ENCODE data around the gene SHKBP1. TPM values are rescaled to one million over a fixed set of nuclear protein-coding genes. Genes with fewer than 3 reads are reported as not detected.

The SHKBP1 gene
- total and polyA plus RNA-seq, 9 of the 15 experiments (the other 6 are each of a cell fraction or from before 2014, with no cell fraction given), result 1.2 to 58.1 (median 22.3) TPM

GRCh38 chr19:40596608-40597328 lies 20.1 kb downstream of the SHKBP1 start (continued):
- no peak for TF ChIP-seq BCLAF1 (IDR thresholded peaks at IDR 0.05; ENCODE audit: borderline replicate concordance in 1 of 2, control insufficient read depth in 1 of 2, low read depth in 2 of 2, low read length in 1 of 2)
- TF ChIP-seq ZC3H4 (CRISPR knock-in tag; IDR thresholded peaks at IDR 0.05; ENCODE audit: borderline replicate concordance), result no peak
- no peak for TF ChIP-seq RCOR1 (IDR thresholded peaks at IDR 0.05; ENCODE audit: borderline replicate concordance in 1 of 2, low read depth in 2 of 2, low read length in 2 of 2)
- TF ChIP-seq SMAD4 (CRISPR knock-in tag; conservative IDR thresholded peaks at IDR 0.05), result no peak
- TF ChIP-seq E2F3 (CRISPR knock-in tag; IDR thresholded peaks at IDR 0.05), result no peak
- no peak for TF ChIP-seq ILK (tag; IDR thresholded peaks at IDR 0.05; ENCODE audit: borderline replicate concordance, low read depth)
- no peak for TF ChIP-seq ELF1 (tag; IDR thresholded peaks at IDR 0.05)
- TF ChIP-seq ZKSCAN1 (IDR thresholded peaks at IDR 0.05; ENCODE audit: low read depth, low read length), result no peak
- TF ChIP-seq, protein P1, sequence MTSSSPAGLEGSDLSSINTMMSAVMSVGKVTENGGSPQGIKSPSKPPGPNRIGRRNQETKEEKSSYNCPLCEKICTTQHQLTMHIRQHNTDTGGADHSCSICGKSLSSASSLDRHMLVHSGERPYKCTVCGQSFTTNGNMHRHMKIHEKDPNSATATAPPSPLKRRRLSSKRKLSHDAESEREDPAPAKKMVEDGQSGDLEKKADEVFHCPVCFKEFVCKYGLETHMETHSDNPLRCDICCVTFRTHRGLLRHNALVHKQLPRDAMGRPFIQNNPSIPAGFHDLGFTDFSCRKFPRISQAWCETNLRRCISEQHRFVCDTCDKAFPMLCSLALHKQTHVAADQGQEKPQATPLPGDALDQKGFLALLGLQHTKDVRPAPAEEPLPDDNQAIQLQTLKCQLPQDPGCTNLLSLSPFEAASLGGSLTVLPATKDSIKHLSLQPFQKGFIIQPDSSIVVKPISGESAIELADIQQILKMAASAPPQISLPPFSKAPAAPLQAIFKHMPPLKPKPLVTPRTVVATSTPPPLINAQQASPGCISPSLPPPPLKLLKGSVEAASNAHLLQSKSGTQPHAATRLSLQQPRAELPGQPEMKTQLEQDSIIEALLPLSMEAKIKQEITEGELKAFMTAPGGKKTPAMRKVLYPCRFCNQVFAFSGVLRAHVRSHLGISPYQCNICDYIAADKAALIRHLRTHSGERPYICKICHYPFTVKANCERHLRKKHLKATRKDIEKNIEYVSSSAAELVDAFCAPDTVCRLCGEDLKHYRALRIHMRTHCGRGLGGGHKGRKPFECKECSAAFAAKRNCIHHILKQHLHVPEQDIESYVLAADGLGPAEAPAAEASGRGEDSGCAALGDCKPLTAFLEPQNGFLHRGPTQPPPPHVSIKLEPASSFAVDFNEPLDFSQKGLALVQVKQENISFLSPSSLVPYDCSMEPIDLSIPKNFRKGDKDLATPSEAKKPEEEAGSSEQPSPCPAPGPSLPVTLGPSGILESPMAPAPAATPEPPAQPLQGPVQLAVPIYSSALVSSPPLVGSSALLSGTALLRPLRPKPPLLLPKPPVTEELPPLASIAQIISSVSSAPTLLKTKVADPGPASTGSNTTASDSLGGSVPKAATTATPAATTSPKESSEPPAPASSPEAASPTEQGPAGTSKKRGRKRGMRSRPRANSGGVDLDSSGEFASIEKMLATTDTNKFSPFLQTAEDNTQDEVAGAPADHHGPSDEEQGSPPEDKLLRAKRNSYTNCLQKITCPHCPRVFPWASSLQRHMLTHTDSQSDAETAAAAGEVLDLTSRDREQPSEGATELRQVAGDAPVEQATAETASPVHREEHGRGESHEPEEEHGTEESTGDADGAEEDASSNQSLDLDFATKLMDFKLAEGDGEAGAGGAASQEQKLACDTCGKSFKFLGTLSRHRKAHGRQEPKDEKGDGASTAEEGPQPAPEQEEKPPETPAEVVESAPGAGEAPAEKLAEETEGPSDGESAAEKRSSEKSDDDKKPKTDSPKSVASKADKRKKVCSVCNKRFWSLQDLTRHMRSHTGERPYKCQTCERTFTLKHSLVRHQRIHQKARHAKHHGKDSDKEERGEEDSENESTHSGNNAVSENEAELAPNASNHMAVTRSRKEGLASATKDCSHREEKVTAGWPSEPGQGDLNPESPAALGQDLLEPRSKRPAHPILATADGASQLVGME (CRISPR knock-in tag; IDR thresholded peaks at IDR 0.05), result no peak
- no peak for TF ChIP-seq NFXL1 (CRISPR knock-in tag; IDR thresholded peaks at IDR 0.05)
- TF ChIP-seq THRAP3 (IDR thresholded peaks at IDR 0.05; ENCODE audit: borderline replicate concordance), result no peak
- TF ChIP-seq ZNF589 (CRISPR knock-in tag; IDR thresholded peaks at IDR 0.05; ENCODE audit: low read depth), result no peak
- TF ChIP-seq SRF (CRISPR knock-in tag; IDR thresholded peaks at IDR 0.05), result peak in 1 of 2 experiments; percentile 18; a peak in 1 of 4 replicates
- TF ChIP-seq, protein P2, sequence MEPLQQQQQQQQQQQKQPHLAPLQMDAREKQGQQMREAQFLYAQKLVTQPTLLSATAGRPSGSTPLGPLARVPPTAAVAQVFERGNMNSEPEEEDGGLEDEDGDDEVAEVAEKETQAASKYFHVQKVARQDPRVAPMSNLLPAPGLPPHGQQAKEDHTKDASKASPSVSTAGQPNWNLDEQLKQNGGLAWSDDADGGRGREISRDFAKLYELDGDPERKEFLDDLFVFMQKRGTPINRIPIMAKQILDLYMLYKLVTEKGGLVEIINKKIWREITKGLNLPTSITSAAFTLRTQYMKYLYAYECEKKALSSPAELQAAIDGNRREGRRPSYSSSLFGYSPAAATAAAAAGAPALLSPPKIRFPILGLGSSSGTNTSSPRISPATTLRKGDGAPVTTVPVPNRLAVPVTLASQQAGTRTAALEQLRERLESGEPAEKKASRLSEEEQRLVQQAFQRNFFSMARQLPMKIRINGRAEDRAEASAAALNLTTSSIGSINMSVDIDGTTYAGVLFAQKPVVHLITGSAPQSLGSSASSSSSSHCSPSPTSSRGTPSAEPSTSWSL (CRISPR knock-in tag; IDR thresholded peaks at IDR 0.05; ENCODE audit: borderline replicate concordance), result no peak
- no peak for TF ChIP-seq OTX1 (CRISPR knock-in tag; IDR thresholded peaks at IDR 0.05)

Measured in K562 (cell line).